Skeletal muscle satellite cell (primary cell): Measurements from ENCODE around the gene RINL.

Experiments used
- H3K27me3 ChIP-seq: 2 replicates; pipeline ENCODE4 v1.7.0; 2013; ENCODE audit warnings: low read length; ENCODE audit not compliant: control insufficient read depth, insufficient read depth
- H3K36me3 ChIP-seq: 2 replicates; pipeline ENCODE4 v1.7.0; 2013; ENCODE audit warnings: mild to moderate bottlenecking, control low read depth, low read length; ENCODE audit not compliant: insufficient read depth
- H3K4me1 ChIP-seq: 2 replicates; pipeline ENCODE4 v1.7.0; 2013; ENCODE audit warnings: low read length; ENCODE audit not compliant: control insufficient read depth, insufficient read depth
- H3K4me2 ChIP-seq: 2 replicates; pipeline ENCODE4 v1.7.0; 2013; ENCODE audit warnings: mild to moderate bottlenecking, low read length
- H3K4me3 ChIP-seq: 2 replicates; pipeline ENCODE4 v1.7.0; 2013; ENCODE audit warnings: low read length
- H3K9ac ChIP-seq: 2 replicates; pipeline ENCODE4 v1.7.0; 2013; ENCODE audit warnings: mild to moderate bottlenecking, low read depth, low read length, moderate library complexity
- H3K9me3 ChIP-seq: replicated peaks from 2 replicates; pipeline ENCODE4 v1.7.0; 2013; ENCODE audit warnings: mild to moderate bottlenecking, control low read depth, low read length

RINL gene

GRCh38 chr19:38852231-38853044, 25.6 kb downstream of the RINL start:
- peaks cover 30% of the 10 kb centered on the region for H3K4me1 ChIP-seq
- H3K4me3 ChIP-seq, result peak overlapping the region; percentile 74
- peaks cover 13% of the 10 kb centered on the region for H3K36me3 ChIP-seq
- H3K4me2 ChIP-seq, result peak overlapping the region; percentile 97
- H3K27me3 ChIP-seq, result no peaks in the 10 kb centered on the region
- no peaks in the 10 kb centered on the region for H3K9me3 ChIP-seq
- peak overlapping the region; percentile 91 for H3K9ac ChIP-seq

- H3K27me3 ChIP-seq, result no peaks in the 10 kb centered on the region
- peaks cover 35% of the 10 kb centered on the region for H3K4me1 ChIP-seq
- H3K9ac ChIP-seq, result peak overlapping the region; percentile 91
- no peaks in the 10 kb centered on the region for H3K9me3 ChIP-seq
- H3K36me3 ChIP-seq, result peaks cover 20% of the 10 kb centered on the region
- peak overlapping the region; percentile 74 for H3K4me3 ChIP-seq
- H3K4me2 ChIP-seq, result peak overlapping the region; percentile 97
Measured at GRCh38 chr19:38851622-38852230, 26.3 kb downstream of the RINL start.

- Histone ChIP-seq H3K36me3 (peaks cover 26% of the 10 kb centered on the region), H3K4me3 (peak overlapping the region; percentile 74), H3K9me3 (no peaks in the 10 kb centered on the region), H3K27me3 (no peaks in the 10 kb centered on the region), H3K4me1 (peaks cover 35% of the 10 kb centered on the region), H3K9ac (peak overlapping the region; percentile 91), H3K4me2 (peak overlapping the region; percentile 97)
Measured at GRCh38 chr19:38850976-38851621, 27.0 kb downstream of the RINL start.

- H3K4me2 ChIP-seq, result peak overlapping the region; percentile 97
Measured at GRCh38 chr19:38850436-38850975, 27.6 kb downstream of the RINL start.

GRCh38 chr19:38849860-38850435, 28.1 kb downstream of the RINL start, which contains the start of gene HNRNPL:
Gene HNRNPL, minus strand, starts transcription at chr19:38849986. Its CDS starts 20 bp downstream, at chr19:38849966.
- H3K36me3 ChIP-seq, result peaks cover 38% of the 10 kb centered on the region
- peak within 1 kb of the TSS; percentile 85 for H3K4me3 ChIP-seq
- H3K9ac ChIP-seq, result peak within 1 kb of the TSS; percentile 99
- no peaks in the 10 kb centered on the region for H3K27me3 ChIP-seq
- no peaks in the 10 kb centered on the region for H3K9me3 ChIP-seq
- peaks cover 35% of the 10 kb centered on the region for H3K4me1 ChIP-seq
- H3K4me2 ChIP-seq, result peak within 1 kb of the TSS; percentile 98

More at GRCh38 chr19:38850436-38850975, 27.6 kb downstream of the RINL start:
- Histone ChIP-seq H3K4me3 (peak overlapping the region; percentile 74), H3K9me3 (no peaks in the 10 kb centered on the region), H3K27me3 (no peaks in the 10 kb centered on the region), H3K9ac (peak overlapping the region; percentile 91), H3K4me1 (peaks cover 35% of the 10 kb centered on the region), H3K36me3 (peaks cover 32% of the 10 kb centered on the region)

- Histone ChIP-seq H3K4me2 (peak overlapping the region; percentile 98), H3K36me3 (peaks cover 44% of the 10 kb centered on the region), H3K27me3 (no peaks in the 10 kb centered on the region), H3K9ac (peak overlapping the region; percentile 99), H3K9me3 (no peaks in the 10 kb centered on the region), H3K4me1 (peaks cover 35% of the 10 kb centered on the region), H3K4me3 (peak overlapping the region; percentile 85)
Measured at GRCh38 chr19:38849147-38849859, 28.8 kb downstream of the RINL start.

- H3K4me3 ChIP-seq, result peak overlapping the region; percentile 85
- no peaks in the 10 kb centered on the region for H3K27me3 ChIP-seq
- peak overlapping the region; percentile 99 for H3K9ac ChIP-seq
- peaks cover 35% of the 10 kb centered on the region for H3K4me1 ChIP-seq
- H3K4me2 ChIP-seq, result peak overlapping the region; percentile 98
- no peaks in the 10 kb centered on the region for H3K9me3 ChIP-seq
- peaks cover 52% of the 10 kb centered on the region for H3K36me3 ChIP-seq
Measured at GRCh38 chr19:38848299-38849146, 29.6 kb downstream of the RINL start.

- H3K9me3 ChIP-seq, result no peaks in the 10 kb centered on the region
- H3K4me2 ChIP-seq, result no peak overlapping the region
- H3K4me3 ChIP-seq, result no peak overlapping the region
- H3K36me3 ChIP-seq, result peaks cover 76% of the 10 kb centered on the region
- H3K27me3 ChIP-seq, result no peaks in the 10 kb centered on the region
- H3K4me1 ChIP-seq, result peaks cover 22% of the 10 kb centered on the region
- no peak overlapping the region for H3K9ac ChIP-seq
Measured at GRCh38 chr19:38846097-38846496, 32.0 kb downstream of the RINL start.

- Histone ChIP-seq H3K9ac (no peak overlapping the region), H3K4me2 (no peak overlapping the region), H3K4me1 (peaks cover 17% of the 10 kb centered on the region), H3K36me3 (peaks cover 82% of the 10 kb centered on the region), H3K9me3 (no peaks in the 10 kb centered on the region), H3K4me3 (no peak overlapping the region), H3K27me3 (no peaks in the 10 kb centered on the region)
Measured at GRCh38 chr19:38845374-38846024, 32.6 kb downstream of the RINL start.
